NCI-H2196 treated with DMSO at 0.1 percent for 48 hours (cell line): ENCODE data around the gene SPEM3.

Source experiments
- DNase-seq: peaks from one replicate; lab custom pipeline; 2025; ENCODE audit not compliant: unreplicated experiment; lab: John Stamatoyannopoulos, UW

The SPEM3 gene

DNA sequence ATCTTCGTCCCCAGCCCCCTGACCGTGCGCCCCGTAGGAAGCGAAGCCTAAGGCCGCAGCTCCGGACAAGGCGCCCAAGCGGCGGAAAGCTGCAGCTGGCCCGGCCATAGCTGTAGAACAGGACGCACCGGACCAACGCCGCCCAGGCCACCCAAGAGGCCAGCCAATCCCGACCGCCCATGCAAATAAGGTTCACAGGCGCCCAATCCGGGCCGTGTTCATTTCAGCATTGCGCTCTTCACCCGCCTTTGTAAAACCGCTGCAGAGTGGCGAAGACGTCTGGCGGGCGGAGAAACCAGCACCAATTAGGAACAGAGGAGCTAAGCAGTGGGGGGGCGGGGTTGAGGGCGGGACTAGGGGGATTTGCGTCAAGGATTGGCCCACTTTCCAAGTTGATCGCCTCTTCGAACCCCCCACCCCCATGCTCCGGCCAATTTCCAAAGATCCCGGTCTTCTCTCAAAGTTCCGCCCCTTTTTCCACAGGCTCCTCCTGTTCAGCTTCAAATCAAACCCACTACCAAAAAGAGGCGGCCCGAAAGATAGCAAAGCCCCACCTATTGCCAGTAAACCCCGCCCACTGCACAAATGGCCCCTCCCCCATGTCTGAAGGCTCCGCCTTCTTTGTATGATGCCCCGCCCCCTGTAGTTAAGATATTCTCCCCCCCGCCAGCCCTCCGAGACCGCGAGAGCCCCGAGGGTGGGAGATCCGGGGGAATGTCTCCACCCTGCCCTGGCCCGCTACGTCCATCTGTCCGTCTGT lies 24.5 kb upstream of the SPEM3 start, which contains the start of gene TMEM256:
TMEM256 (minus strand) TSS at position 121 of the 760 bp plus-strand sequence; CDS start at position 108, 13 bp downstream.
- peak; percentile 94 for DNase-seq

GRCh38 chr17:7404737-7405349 lies 23.8 kb upstream of the SPEM3 start:
- DNase-seq = no peak

DNA sequence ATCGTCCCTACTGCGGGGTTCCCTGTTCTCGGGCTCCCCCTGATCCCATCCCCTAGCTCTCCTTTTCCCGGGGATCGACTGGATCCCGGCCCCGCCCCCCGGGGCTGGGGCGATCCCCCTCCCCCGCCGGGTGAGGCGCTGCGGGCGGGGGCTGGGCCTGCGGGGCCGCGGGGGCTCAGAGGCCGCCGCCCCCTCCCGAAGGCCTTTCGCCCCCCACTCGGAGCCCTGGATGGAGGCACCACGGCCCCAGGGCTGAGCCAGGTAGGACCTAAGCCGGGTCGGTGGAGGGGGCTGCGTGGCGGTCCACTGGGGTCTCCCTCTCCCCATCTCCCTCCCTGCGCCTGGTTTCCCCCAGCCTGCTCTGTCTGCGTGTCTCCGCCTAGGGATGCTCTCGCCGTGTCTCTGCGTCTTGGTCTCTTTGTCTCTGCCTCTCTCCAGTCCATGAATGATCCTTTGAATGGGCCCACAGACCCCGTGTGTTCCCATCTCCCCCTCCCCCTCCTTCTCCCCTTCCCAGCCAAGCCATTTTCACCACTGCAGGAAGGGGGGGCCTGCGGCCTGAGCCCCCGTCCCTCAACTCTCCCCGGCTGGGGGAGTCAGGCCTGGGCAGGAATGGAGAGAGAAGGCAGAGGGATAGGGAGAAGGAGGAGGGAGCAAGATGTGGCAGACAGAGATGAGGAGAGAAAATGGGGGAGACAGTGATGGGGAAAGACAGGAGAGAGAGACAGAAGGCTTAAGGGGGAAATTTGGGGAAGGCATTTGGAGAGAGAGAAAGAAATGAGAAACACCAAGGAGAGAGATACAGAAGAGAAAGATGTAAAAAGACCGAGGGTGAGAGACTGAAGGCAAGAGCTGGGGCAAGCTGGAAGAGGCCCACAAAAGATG lies 23.1 kb upstream of the SPEM3 start:
- DNase-seq = no peak

- DNase-seq = no peak
Observed at GRCh38 chr17:7406235-7406825, 22.3 kb upstream of the SPEM3 start.

- DNase-seq = no peak
Observed at GRCh38 chr17:7407082-7407481, 21.6 kb upstream of the SPEM3 start.

DNA sequence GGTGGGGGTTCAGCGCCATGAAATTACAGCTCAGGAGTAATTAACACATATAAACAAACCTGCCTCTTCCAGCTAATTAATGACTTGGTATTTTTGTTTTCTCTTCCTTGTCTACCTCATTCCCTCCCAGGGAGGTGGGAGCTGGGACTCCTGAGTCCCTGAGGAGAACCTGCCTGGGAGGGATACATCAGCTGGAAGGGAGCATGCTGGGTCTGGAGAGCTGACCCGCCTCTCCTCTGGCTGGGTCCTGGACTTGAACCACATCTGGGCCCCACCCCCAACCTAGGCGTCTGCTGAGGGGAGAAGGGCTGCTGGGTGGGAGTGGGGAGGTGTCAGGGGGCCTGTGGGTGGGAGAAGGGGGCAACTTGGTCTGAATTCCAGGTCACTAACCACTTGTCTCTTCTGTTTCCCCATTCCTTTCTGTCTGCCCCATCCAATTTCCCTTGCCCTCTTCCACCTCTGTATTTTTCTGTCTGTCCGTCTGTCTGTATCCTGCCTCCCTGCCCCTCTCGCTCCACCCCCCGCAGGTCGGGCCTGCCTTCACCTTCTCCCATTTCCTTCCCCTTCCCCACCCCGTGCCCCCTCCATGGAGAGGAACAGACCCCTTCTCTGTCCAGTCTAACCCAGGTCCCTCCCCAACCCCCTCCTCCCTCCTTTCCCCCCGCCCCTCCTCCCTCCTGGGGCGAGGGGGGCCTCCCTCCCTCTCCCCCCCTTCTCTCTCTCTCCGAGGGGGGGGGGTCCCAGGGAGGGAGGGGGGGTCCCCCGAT lies 21.0 kb upstream of the SPEM3 start, which contains the start of gene NLGN2:
NLGN2 (plus strand) TSS at position 361 of the 767 bp plus-strand sequence. CDS start 411 bp downstream, outside the sequence.
- DNase-seq = no peak

- DNase-seq = no peak
Observed at GRCh38 chr17:7408252-7408727, 20.4 kb upstream of the SPEM3 start.

DNA sequence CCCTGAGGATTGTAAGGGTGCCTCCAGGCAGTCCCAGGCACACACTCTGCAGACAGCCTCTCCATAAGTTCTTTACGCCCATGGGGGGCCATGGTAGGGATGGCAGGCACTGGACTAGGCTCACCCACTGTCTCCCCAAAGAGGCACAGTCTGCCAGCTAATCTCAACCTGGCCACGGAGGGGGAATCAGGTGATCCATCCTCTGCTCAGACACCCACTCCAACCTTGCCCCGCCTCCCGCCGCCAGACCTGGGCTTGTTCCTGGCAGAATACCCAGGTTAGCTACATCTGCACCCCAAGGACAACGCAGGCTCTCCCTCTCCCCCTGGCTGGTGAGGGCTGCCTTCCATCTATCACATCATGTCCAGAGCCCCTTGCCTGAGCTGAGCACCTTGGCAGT lies 19.8 kb upstream of the SPEM3 start:
- no peak for DNase-seq

DNA sequence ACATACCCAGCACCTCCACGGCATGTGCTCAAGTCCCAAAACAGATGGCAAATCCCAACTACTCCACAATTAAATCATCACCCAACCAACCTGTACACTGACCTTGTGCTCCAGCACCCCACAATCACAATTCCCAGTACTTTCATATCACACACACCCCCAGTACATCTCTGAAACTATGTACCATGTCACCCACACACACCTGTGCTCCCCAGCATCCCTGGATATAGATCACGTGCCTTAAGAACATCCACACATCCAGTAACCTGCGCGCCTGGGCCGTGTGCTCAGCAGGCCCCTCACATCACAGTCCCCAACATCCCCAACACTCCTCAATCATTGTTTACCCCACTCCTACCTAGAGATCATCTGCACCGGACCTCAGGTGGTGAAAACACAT lies 18.9 kb upstream of the SPEM3 start:
- no peak for DNase-seq

DNA sequence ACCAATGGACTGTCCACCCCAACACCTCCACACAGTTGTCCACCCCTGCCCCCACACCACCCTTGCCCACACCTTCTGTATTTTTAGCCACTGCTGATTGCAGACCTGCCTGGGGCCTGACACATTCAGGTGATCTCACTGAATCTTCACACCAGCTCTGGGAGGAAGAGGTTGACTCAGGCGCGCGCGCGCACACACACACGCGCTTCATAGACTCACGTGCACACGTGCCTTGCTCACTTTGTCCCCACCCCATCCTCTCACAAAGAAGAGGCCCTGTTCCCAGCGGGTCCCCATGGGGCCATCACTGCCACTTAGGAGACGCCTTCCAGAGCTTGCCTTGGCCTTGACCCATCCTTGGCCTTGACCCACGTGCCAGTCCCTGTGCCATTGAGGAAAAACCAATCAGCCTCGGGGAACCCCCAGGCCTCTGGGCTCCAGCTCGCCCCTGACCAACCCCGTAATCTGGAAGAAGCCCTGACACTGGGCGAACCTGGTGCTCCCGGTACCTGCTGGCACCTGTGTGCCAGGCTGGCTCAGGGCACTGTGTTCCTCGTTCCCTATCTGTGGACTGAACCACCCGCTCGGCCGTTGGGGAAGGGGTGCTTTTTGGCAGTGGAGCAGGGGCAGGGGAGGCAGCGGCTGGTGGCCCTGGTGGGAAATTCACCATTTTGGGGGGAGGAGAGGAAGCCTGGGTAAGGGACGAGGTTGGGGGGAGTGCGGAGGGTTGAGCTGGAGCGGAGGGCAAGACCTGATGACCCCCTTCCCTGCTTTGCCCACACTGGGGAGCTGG lies 17.8 kb upstream of the SPEM3 start:
- no peak for DNase-seq

DNA sequence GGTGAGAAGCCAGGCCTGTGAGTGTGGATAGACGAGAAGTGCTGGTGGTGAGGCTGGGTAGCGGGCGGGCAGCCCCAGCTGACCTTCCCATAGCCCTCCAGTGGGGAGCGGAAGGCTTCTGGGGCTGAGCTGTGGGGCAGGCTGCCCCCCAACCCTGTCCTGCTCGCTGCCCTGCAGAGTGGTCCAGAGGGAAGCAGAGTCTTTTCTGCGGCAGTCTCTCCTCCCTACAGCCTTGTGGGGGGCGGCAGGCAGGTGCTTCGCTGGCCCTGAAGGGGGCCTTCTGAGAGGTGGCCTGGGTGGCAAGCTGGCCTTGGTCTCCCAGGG lies 17.3 kb upstream of the SPEM3 start:
- no peak for DNase-seq

GRCh38 chr17:7413346-7413985 lies 15.2 kb upstream of the SPEM3 start:
- DNase-seq = no peak

- DNase-seq = no peak
Observed at GRCh38 chr17:7414837-7415236, 13.8 kb upstream of the SPEM3 start.

DNA sequence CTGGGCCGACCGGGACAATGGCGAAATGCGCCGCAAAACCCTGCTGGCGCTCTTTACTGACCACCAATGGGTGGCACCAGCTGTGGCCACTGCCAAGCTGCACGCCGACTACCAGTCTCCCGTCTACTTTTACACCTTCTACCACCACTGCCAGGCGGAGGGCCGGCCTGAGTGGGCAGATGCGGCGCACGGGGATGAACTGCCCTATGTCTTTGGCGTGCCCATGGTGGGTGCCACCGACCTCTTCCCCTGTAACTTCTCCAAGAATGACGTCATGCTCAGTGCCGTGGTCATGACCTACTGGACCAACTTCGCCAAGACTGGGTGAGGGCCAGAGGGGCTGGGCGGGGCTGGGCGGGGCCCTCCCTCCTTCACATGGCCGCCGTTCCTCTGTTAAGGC lies 12.9 kb upstream of the SPEM3 start:
- no peak for DNase-seq

DNA sequence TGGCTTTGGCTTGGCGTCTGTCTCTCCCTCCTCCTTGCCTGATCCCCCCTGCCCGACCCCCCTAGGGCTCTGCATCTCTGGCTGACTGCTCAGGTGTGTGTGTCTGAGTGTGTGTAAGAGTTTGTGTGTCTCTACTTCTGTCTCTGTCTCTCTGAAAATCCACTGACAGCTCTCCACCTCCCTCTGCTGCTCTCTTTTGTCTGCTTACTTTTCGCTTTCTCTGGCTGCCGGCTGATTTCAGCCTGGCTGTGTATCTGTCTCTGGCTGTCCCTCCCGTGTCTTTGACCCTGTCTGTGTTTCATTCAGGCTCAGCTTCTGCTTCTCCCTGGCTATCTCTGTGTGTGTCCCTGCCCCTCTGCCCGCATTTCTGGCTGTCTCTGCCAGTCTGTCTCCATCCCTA lies 12.3 kb upstream of the SPEM3 start:
- no peak for DNase-seq

- DNase-seq = no peak
Observed at GRCh38 chr17:7417056-7417655, 11.5 kb upstream of the SPEM3 start.

GRCh38 chr17:7418472-7419152 lies 10.0 kb upstream of the SPEM3 start:
- DNase-seq = no peak
